ENCODE data around the gene CPA5. TPM values are rescaled to one million over a fixed set of nuclear protein-coding genes. Genes with fewer than 3 reads are reported as not detected.

Gene CPA5
- total and polyA plus RNA-seq, 10 of the 15 experiments (the other 5 are each of a cell fraction or from before 2014, with no cell fraction given): 0.06 to 0.52 (median 0.29) TPM; not detected in 2

GRCh38 chr7:130401101-130401500, 56.5 kb downstream of the CPA5 start:
- H3K27me3 ChIP-seq (replicated peaks in 1 of 2; ENCODE audit: control insufficient read depth in 2 of 2, insufficient read depth in 2 of 2, low read length in 1 of 2): no peaks in the 10 kb centered on the region
- H3K9ac ChIP-seq (ENCODE audit: control insufficient read depth, insufficient read depth, low read length): no peak overlapping the region
- no TSS peak for BruUV-seq (replicated peaks)
- ChIA-PET SMC1A (ENCODE audit: uncharacterized antibody, unreplicated experiment) (no interaction called here), POLR2A (no interaction called here), CTCF (no interaction called here), RAD21 (ENCODE audit: unreplicated experiment) (no interaction called here)
- 52% methylated on average over 1 of the region's 1 CpG for WGBS (ENCODE audit: insufficient coverage, insufficient replicate concordance, low lambda C conversion rate, missing lambda C conversion rate)
- no peak overlapping the region for H3K4me3 ChIP-seq
- no peak for FAIRE-seq
- no peaks in the 10 kb centered on the region for H3K4me1 ChIP-seq (ENCODE audit: control insufficient read depth, insufficient read depth, low read length)
- H3K9me3 ChIP-seq (replicated peaks; ENCODE audit: control insufficient read depth, insufficient read depth, low read length): no peaks in the 10 kb centered on the region
- peaks cover 3 to 4% of the 10 kb centered on the region in 2 experiments; a peak in 1 of 4 replicates for H3K36me3 ChIP-seq (ENCODE audit: control insufficient read depth in 2 of 2, insufficient read depth in 2 of 2, low read length in 1 of 2)
- no peak overlapping the region for H3K4me2 ChIP-seq (ENCODE audit: control insufficient read depth, insufficient read depth)
- in situ Hi-C loops (cut with MboI): no loop called here
- intact Hi-C loops (cut with micrococcal nuclease; ENCODE audit: unreplicated experiment): no loop called here
- ATAC-seq: no peak
- no peak overlapping the region for H3K27ac ChIP-seq (ENCODE audit: control insufficient read depth, insufficient read depth)
- H2AFZ ChIP-seq (ENCODE audit: control insufficient read depth, low read depth, low read length): no peak overlapping the region
- TF ChIP-seq SUPT20H (IDR thresholded peaks at IDR 0.05; ENCODE audit: borderline replicate concordance, control insufficient read depth, low read depth, low read length) (no peak), MTA3 (IDR thresholded peaks at IDR 0.05; ENCODE audit: borderline replicate concordance, low read length) (no peak), CHD1 (IDR thresholded peaks at IDR 0.05; ENCODE audit: low read depth, low read length) (no peak), NRF1 (conservative IDR thresholded peaks at IDR 0.05; ENCODE audit: low read depth, low read length) (no peak)
- H4K20me1 ChIP-seq (ENCODE audit: control insufficient read depth, insufficient read depth): no peaks in the 10 kb centered on the region
- DNase-seq (ENCODE audit: low read depth, low spot score): no peak
- H3K79me2 ChIP-seq (ENCODE audit: control insufficient read depth, insufficient read depth, low read length): no peaks in the 10 kb centered on the region

GRCh38 chr7:130401578-130401977, 57.0 kb downstream of the CPA5 start:
- BruUV-seq (replicated peaks): no TSS peak
- Histone ChIP-seq H3K27me3 (replicated peaks in 1 of 2; ENCODE audit: control insufficient read depth in 2 of 2, insufficient read depth in 2 of 2, low read length in 1 of 2) (no peaks in the 10 kb centered on the region), H3K4me1 (ENCODE audit: control insufficient read depth, insufficient read depth, low read length) (no peaks in the 10 kb centered on the region), H3K79me2 (ENCODE audit: control insufficient read depth, insufficient read depth, low read length) (no peaks in the 10 kb centered on the region), H3K4me2 (ENCODE audit: control insufficient read depth, insufficient read depth) (no peak overlapping the region), H4K20me1 (ENCODE audit: control insufficient read depth, insufficient read depth) (no peaks in the 10 kb centered on the region), H3K9me3 (replicated peaks; ENCODE audit: control insufficient read depth, insufficient read depth, low read length) (no peaks in the 10 kb centered on the region), H3K9ac (ENCODE audit: control insufficient read depth, insufficient read depth, low read length) (no peak overlapping the region), H3K36me3 (ENCODE audit: control insufficient read depth in 2 of 2, insufficient read depth in 2 of 2, low read length in 1 of 2) (peaks cover 3 to 4% of the 10 kb centered on the region in 2 experiments; a peak in 1 of 4 replicates), H2AFZ (ENCODE audit: control insufficient read depth, low read depth, low read length) (no peak overlapping the region), H3K27ac (ENCODE audit: control insufficient read depth, insufficient read depth) (no peak overlapping the region), H3K4me3 (no peak overlapping the region)
- ChIA-PET POLR2A (no interaction called here), CTCF (no interaction called here), RAD21 (ENCODE audit: unreplicated experiment) (no interaction called here), SMC1A (ENCODE audit: uncharacterized antibody, unreplicated experiment) (interaction anchor here (1.0 kb wide), 1 partner anchor 30 kb away, joined by 3 read pairs; no protein-coding TSS in a partner anchor)
- TF ChIP-seq IKZF2 (IDR thresholded peaks at IDR 0.05) (no peak), NFXL1 (IDR thresholded peaks at IDR 0.05; ENCODE audit: borderline replicate concordance) (no peak), HDAC2 (IDR thresholded peaks at IDR 0.05) (no peak), ZZZ3 (IDR thresholded peaks at IDR 0.05; ENCODE audit: control insufficient read depth, insufficient read length, low read depth) (no peak)
- intact Hi-C loops (cut with micrococcal nuclease; ENCODE audit: unreplicated experiment) (no loop called here), in situ Hi-C loops (cut with MboI) (no loop called here)
- DNase-seq (ENCODE audit: low read depth, low spot score) (no peak), ATAC-seq (no peak), FAIRE-seq (no peak)
- WGBS (ENCODE audit: insufficient coverage, insufficient replicate concordance, low lambda C conversion rate, missing lambda C conversion rate): 97% methylated on average over 3 of the region's 3 CpGs

Measured in GM12878 (cell line).